Activated T-cell treated with anti-CD3 and anti-CD28 coated beads, Interleukin-2, amount 50 U/mL, for 1 hour (primary cell): ENCODE measurements around the gene KRT79.

ENCODE experiments used
- DNase-seq: peaks from one replicate; pipeline ENCODE4 v3.0.0-alpha.2; 2020

The KRT79 gene

DNA sequence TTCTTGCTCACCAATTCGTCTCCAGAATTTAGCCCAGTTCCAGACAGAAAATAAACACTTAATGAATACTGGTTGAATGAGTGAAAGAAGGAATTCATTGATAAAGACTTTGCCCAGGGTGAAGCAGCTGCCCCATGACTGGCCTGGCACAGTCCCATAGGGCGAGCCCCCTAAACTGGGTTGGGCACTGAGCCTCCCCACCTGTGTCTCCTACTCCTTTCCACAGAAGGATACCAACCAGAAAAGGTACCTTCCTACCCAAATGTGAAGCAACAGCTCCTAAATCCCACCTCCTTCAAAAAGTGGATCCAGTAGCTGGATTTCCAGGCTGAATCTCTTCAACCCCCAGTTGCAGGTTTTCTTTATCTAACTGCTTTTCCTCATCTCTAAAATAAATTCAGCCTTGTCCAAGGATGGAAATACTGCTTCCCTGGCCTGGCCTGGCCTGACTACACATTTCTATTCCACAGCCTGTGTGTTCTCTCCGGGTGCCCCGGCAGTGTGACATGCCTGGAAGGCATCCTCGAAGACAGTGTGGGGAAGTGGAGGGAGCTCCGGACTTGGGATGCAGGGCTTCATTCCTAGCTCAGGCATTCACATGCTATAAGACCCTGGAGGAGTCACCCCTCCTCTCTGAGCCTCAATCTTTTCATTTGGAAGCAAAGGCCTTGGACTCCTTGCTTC, 45.8 kb downstream of the KRT79 start:
- DNase-seq, result no peak

DNA sequence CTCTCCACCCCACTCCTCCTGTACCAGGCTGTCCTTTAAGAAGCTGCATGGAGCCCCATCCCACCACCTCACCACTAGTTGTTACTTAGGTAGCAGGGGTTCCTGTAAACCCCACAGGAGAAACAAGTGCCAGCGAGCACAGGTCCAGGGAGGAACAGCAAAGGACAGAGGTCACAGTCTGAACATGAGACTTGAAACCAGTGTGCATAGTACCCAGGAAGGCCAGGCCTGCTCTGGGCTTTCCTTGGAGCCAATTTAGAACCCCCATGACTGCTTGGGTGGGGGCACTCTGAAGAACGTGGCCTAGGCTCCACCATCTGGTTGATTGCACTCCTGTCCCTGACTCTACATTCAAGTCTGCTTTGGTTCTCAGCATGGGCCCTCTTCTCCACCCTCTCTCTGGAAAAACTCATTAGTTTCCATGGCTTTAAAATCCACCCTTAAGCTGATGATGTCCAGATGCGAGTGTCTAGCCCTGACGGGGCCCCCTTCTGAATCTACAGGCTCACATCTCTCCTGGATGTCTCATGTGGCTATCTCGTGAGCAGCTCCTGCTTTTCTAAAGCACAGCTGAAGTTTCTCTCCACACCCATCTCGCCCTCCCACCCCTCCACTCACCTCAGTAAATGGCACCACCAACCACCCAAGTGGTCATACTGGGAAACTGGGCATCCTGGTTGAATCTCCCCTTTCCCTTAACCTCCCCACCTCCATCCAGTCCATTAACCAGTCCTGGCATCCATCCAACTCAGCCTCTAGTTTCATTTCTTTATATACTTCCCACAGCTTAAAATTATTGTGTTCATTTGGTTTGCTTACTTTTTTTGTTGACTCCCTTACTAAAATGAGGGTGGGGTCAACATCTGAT, 46.6 kb downstream of the KRT79 start:
- no peak for DNase-seq

DNA sequence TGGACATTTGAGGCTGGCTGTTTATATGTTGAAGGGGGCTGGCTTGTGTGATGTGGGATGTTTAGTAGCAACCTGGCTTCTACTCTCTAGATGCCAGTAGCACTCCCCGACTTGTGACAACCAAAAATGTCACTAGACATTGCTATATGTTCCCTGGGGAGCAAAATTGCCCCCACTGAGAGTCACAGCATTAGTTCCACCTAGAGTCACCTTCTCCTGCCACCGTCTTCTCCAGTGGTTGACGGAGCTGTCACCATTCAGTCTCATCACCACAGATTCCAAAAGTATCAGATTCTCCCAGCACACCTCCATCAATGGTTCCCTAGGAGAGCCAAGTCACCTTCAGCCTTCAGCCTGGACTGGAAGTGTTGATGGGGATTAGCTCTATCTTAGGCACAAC, 49.2 kb downstream of the KRT79 start:
- DNase-seq, result no peak

DNA sequence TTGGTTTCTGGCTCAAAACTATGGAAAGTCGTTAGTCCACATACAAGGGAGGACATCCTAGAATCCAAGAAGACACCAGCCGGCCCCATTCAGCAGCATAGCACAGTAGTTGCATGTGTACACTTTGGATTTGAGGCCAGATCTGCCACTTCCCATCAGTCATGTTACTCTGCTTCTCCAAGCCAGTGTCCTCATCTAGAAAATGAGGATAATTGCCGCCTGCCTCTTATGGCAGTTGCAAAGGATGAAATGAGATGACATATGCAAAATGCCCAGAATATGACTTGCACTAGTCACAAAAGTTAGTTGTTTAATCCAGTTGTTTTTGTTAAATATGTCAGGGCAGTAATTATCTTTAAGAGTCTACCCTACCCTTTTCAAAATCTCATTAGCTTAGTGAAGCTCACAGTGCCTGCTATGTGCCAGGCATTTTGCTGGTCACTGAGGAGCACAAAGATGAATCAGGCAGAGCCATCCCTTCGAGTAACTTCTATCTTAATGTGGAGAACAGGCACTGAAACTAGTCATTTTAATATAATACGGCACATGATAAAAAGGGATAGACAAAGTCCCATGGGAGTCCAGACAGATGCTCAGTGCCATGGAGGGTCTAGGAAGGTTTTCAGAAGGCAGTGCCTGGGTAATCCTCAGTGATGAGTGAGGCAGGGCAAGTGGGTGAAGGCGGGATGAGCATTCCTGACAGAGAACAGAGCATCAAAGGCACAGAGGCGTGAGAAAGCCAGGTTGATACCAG, 50.4 kb downstream of the KRT79 start:
- no peak for DNase-seq

DNA sequence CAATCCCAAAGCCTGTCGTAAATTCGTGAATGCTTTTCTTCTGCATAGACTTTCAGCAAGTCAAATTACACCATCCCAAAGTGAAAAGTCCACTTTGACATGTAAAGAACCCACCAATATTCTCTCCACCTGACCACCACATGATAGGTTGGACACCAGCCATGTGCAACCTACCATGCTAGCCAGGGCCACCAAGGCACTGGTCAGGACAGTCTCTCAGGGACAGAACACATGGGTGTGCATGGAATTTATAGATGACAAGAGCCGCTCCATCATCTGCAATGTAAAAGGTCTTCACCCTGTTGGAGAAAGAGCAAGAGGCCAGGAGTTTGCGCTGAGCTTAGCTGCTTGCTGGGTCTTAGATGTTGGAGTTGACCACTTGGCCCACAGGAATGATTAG, 51.6 kb downstream of the KRT79 start:
- DNase-seq, result no peak

DNA sequence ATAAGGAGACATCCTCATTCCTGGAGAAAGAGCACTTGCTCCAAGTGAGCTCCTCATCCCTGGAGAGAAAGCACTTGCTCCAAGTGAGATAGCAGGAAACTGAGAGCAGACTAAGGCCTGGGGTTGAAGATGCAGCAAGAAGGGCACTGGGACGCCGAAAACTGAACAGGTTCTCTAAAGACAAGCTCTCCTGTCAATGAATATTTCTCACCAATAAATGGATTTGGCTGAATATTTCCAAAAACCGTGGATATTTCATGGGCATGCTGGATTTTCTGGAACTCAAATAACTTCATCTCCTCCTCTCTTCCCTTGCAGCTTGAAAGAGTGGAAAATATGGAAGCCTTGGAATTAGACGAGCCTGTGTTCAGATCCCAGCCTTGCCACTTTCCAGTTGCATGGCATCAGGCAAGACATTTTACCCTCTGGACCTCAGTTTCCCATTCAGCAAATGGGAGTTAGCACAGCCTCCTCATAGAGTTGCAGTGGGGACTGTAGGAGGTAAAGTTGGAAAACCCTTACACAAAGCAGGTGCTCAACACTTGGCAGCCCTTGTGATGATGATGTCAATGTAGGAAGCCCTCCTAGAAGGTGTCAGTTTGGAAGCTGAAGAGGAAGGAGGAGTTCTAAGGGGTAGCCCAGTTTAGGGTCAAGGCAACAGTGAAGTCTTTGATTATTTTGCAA, 52.6 kb downstream of the KRT79 start:
- DNase-seq, result no peak

DNA sequence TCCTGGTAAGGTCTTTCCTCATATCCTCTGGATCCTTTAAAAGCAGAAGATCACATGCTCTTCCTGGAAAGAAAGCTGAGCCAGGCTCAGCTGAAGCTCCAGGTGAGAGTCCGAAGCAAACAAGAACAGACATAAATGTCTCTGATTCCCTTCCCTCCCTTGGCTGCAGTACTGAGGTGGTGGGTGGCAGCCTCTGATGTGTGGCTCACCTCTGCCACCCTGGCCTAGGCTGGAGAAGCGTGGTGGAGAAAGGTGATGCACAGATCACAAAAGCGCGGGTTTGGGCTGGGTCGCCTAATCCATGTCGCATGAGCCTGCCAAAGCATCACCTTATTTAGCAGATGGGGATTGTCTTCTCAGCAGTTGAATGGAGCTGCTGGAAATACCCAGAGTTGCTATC, 54.2 kb downstream of the KRT79 start:
- DNase-seq, result no peak

DNA sequence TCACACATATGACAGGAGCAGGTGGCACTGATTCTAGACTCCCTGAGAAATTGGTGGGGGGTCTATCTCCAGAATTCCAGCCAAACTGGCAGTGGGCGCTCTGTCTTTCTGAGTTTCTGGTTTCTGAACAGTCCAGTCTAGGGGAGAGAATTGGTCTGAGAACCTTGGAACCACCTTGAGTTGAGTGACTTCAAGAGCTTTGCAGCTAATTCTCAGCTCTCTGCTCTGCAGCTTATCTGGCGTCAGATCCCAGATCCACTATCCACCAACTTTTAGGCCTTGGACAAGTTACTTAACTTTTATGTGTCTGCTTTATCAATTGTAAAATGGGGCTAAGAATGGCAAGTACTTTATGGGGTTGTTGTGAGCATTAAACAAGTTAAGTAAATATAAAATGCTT, 55.3 kb downstream of the KRT79 start:
- DNase-seq, result no peak

DNA sequence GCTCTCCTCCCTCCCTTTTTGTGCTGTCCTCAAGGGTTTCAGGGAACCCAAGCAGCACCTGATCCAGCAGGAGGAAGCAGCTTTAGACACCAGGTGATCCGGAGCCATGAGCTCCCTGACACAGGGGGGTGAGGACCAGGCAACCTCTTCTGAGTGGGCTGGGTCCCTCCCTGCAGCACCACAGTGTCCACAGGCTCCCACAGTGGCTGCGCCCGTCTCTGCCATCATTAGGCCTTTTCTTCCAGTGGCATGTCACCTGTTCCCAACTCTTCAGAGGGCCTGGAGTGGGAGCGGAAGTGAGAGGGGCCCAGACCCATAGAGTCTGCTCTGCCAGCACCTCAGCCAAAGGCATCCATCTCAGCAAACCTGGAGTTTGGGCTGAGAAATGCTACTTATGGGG, 56.5 kb downstream of the KRT79 start:
- no peak for DNase-seq

DNA sequence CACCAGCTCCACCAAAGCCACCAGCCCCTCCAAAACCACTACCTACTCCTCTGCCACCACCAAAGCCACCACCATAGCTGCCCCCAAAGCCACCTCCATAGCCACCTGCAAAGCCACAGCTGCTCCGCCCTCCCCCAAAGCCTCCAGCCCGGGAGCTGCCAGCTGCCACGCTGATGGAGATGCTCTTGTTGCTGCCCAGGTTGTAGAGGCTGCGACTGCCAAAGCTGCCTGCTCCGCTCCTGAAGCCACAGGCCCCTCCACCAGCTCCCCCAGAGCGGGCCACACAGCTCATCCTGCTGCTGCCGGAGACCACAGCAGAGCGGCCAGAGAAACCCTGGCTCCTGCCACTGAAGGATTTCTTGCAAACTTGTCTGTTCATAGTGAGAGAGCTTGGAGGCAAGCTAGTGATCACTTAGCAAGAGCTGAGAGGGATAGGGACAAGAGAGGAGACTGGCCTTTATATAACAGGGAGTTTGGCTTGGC, 57.2 kb downstream of the KRT79 start, which contains the start of gene KRT76:
TSS of gene KRT76 (minus strand) at position 433 of the 483 bp plus-strand sequence. CDS start at position 379, 54 bp downstream.
- no peak for DNase-seq

DNA sequence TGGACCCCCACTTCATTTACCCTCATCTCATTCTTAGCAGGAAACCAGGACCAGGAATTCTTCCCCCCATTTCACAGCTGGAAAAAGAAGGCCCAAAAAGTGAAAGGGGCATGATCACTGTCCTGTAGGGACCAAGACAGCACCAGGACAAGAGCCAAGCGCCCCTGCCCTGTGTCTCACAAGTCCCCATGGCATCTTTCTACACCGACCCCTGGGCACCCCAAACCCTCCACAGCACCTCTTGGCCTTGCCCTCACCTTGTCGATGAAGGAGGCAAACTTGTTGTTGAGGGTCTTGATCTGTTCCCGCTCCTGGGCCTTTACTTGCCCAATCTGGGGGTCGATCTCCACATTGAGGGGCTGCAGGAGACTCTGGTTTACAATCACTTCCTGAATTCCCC, 57.7 kb downstream of the KRT79 start:
- no peak for DNase-seq

DNA sequence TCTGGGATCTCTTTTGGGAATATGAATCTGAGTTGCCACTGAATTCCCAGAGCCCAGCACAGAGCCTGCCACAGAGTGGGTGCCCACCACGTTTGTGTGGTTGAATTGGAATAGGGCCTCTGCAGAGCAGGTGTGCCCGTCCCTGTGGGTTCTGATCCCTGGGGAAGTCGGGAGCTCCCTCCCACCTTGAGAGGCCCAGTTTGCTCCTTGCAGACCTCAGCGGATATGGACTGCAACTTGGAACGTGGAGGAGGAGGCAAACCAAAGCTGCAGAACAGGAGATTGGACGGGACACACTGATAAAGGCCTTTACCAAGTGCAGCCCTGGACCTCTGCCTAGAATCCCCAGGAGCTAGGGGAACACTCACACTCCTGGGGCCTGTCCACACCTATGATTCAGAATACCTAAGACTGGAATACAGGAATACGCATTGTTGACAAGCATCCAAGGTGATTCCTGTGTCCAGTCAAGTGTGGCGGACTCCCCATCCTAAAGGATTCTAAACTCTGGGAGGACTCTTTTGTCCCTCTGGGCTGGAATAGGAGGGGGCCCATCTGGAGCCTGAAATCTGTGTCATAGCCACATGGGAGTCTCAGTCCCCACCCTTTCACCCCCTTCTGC, 59.4 kb downstream of the KRT79 start:
- DNase-seq, result no peak

DNA sequence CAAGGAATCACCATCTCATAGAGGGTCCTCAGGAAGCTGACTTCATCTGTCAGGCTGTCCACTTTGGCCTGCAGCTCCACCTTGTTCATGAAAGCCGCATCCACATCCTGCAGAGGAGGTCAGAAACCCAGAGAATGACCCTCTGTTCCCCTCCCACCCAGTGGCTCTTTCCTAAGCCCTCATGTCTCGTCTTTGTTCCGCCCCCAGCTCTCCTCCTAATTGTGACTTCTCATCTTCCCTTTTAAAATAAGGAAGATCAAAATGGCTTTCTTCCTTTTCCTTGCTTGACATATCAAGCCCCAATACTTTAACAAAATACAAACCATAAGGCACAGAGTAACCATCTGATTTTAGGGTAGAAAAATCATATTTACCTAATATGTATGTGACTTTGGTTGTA, 61.3 kb downstream of the KRT79 start:
- no peak for DNase-seq

DNA sequence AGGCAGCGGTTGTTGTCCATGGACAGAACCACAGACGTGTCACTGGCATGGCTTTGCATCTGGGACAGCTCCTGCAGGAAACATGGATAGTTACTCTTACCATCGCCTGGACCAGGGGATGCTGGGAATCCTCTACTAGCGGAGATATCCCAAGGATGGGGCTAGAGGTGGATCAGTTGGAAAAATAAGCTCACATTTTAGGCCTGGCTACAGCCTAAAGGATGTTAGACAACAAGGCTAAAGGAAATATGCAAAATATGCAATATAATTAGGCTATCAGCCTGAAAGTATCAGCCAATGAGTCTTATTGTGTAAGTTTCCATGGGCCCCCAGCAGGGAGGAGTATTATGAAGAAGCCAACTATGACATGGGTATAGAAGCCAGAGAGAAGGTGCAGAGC, 61.9 kb downstream of the KRT79 start:
- DNase-seq, result no peak

DNA sequence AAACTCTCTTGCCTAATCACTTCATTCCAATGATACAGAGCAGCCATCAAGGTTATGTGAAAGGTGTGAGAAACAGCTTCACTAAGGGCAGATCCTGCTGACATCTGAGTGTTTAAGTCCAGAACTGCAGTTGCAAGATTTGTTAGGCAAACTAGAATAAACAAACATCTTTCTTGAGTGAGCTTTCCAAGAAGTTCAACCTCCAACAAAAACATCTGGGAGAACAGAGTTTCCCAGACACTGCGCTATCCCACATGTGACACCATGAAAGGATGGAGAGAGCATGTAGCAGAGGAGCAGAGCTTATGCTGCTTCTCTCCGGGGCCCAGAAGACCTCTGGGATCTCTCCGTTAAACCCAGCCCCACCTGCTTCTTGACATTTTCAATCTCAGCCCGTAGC, 62.6 kb downstream of the KRT79 start:
- DNase-seq, result no peak
